ENCODE measurements around the gene GLI3. TPM values are rescaled to one million over a fixed set of nuclear protein-coding genes. Genes with fewer than 3 reads are reported as not detected.

The GLI3 gene
- polyA plus RNA-seq, 1 of the 3 experiments (the other 2 are of a cell fraction), result 0.08 TPM

- no peaks in the 10 kb centered on the region for H3K9me2 ChIP-seq
- no peaks in the 10 kb centered on the region for H3K79me2 ChIP-seq (ENCODE audit: insufficient read depth)
- CTCF ChIA-PET, result interaction anchor here (0.5 to 3.8 kb wide), 18 partner anchors 8 to 844 kb away, joined by 3 to 11 read pairs (median 4); no protein-coding TSS in a partner anchor
- TF ChIP-seq FOXJ3 (CRISPR knock-in tag; IDR thresholded peaks at IDR 0.05) (no peak), EZH2phosphoT487 (IDR thresholded peaks at IDR 0.05; ENCODE audit: borderline replicate concordance, low read depth) (no peak), TAF1 (IDR thresholded peaks at IDR 0.05; ENCODE audit: borderline replicate concordance, low read depth, low read length) (no peak), FOXM1 (IDR thresholded peaks at IDR 0.05; ENCODE audit: low read depth) (no peak), USF1 (IDR thresholded peaks at IDR 0.05; ENCODE audit: borderline replicate concordance, low read depth) (no peak), GABPA (IDR thresholded peaks at IDR 0.05; ENCODE audit: low read depth) (no peak), RAD21 (IDR thresholded peaks at IDR 0.05; ENCODE audit: low read length) (peak; percentile 49; the same call in 1 of the 2 replicates), GATA2 (CRISPR knock-in tag; IDR thresholded peaks at IDR 0.05) (no peak)
- TF ChIP-seq, protein P1, sequence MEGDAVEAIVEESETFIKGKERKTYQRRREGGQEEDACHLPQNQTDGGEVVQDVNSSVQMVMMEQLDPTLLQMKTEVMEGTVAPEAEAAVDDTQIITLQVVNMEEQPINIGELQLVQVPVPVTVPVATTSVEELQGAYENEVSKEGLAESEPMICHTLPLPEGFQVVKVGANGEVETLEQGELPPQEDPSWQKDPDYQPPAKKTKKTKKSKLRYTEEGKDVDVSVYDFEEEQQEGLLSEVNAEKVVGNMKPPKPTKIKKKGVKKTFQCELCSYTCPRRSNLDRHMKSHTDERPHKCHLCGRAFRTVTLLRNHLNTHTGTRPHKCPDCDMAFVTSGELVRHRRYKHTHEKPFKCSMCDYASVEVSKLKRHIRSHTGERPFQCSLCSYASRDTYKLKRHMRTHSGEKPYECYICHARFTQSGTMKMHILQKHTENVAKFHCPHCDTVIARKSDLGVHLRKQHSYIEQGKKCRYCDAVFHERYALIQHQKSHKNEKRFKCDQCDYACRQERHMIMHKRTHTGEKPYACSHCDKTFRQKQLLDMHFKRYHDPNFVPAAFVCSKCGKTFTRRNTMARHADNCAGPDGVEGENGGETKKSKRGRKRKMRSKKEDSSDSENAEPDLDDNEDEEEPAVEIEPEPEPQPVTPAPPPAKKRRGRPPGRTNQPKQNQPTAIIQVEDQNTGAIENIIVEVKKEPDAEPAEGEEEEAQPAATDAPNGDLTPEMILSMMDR (IDR thresholded peaks at IDR 0.05), result peak; percentile 74
- no peaks in the 10 kb centered on the region for H4K20me1 ChIP-seq (ENCODE audit: insufficient read depth)
- H3K36me3 ChIP-seq (replicated peaks in 1 of 2; ENCODE audit: control insufficient read depth in 1 of 2, insufficient read depth in 2 of 2, low read length in 1 of 2), result no peaks in the 10 kb centered on the region
- H2AFZ ChIP-seq (ENCODE audit: low read depth), result no peak overlapping the region
- H3K4me1 ChIP-seq (ENCODE audit: control insufficient read depth in 1 of 2, insufficient read depth in 2 of 2, low read depth in 1 of 2, low read length in 1 of 2), result peaks cover 0 to 7% of the 10 kb centered on the region in 2 experiments; a peak in 2 of 4 replicates
- H3K27ac ChIP-seq (ENCODE audit: low read depth in 2 of 2, low read length in 1 of 2), result no peak overlapping the region
- peak; percentile 38 for DNase-seq
- H3K9ac ChIP-seq, result no peak overlapping the region
- WGBS (ENCODE audit: low lambda C conversion rate), result 12% methylated on average over 9 of the region's 9 CpGs
- POLR2A ChIA-PET, result no interaction called here
- 0 out of 4 replicates have a peak overlapping the region, but pooled peaks of 1 of the 2 experiments have one; percentile 22 for H3K4me3 ChIP-seq (ENCODE audit: low read depth in 2 of 2, low read length in 1 of 2)
- peaks cover 73% of the 10 kb centered on the region for H3K27me3 ChIP-seq (ENCODE audit: insufficient read depth)
- H3K9me3 ChIP-seq, result peaks cover 6% of the 10 kb centered on the region; the same call in 1 of the 2 replicates
- no peak overlapping the region for H3K4me2 ChIP-seq
- H3F3A ChIP-seq (replicated peaks; ENCODE audit: insufficient read depth), result no peaks in the 10 kb centered on the region
These were observed 222.1 kb downstream of the GLI3 start for GRCh38 chr7:42014625-42015618.

DNA sequence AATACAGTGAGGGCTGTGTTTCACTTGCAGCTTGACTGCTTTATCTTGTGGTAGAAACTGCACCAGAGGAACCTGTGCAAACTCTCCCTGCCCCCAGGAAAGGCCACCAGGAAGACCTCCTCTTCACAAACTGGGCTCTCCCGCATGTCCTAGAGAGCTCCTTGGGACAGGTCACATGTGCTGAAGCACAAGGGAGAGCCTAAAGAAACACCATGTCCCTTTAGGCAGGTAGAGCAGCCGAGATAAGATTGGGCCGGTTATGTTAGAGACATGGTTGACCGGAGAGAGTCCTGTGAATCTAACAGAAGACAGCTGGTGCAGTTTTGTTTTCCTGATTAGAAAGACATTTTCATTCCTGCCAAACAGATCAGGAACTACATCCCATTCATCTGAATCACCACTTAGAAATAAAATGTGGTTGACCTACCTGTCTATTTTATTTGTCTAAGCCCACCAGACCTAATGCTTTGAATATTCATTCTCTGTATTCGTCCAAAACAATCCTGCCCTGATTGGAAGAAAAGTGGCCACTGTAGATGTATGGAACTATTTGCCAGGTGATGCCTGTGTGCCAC lies 224.1 kb downstream of the GLI3 start:
- DNase-seq, result no peak
- Histone ChIP-seq H3K4me3 (ENCODE audit: low read depth in 2 of 2, low read length in 1 of 2) (no peak overlapping the region), H3K9me2 (no peaks in the 10 kb centered on the region), H2AFZ (ENCODE audit: low read depth) (no peak overlapping the region), H3K27me3 (ENCODE audit: insufficient read depth) (peaks cover 72% of the 10 kb centered on the region), H3F3A (replicated peaks; ENCODE audit: insufficient read depth) (no peaks in the 10 kb centered on the region), H3K9me3 (peaks cover 6% of the 10 kb centered on the region; the same call in 1 of the 2 replicates), H3K9ac (no peak overlapping the region), H3K4me1 (ENCODE audit: control insufficient read depth in 1 of 2, insufficient read depth in 2 of 2, low read depth in 1 of 2, low read length in 1 of 2) (peaks cover 0 to 6% of the 10 kb centered on the region in 2 experiments; a peak in 1 of 4 replicates), H3K36me3 (replicated peaks in 1 of 2; ENCODE audit: control insufficient read depth in 1 of 2, insufficient read depth in 2 of 2, low read length in 1 of 2) (no peaks in the 10 kb centered on the region), H3K79me2 (ENCODE audit: insufficient read depth) (no peaks in the 10 kb centered on the region), H3K27ac (ENCODE audit: low read depth in 2 of 2, low read length in 1 of 2) (no peak overlapping the region), H4K20me1 (ENCODE audit: insufficient read depth) (no peaks in the 10 kb centered on the region), H3K4me2 (no peak overlapping the region)
- 3% methylated on average over 5 of the region's 5 CpGs for WGBS (ENCODE audit: low lambda C conversion rate)
- POLR2A ChIA-PET, result no interaction called here
- CTCF ChIA-PET, result interaction anchor here (2.3 to 3.8 kb wide), 2 partner anchors 17 to 70 kb away, joined by 5 to 11 read pairs; no protein-coding TSS in a partner anchor
- TF ChIP-seq ELF1 (IDR thresholded peaks at IDR 0.05) (no peak), FOXM1 (IDR thresholded peaks at IDR 0.05; ENCODE audit: low read depth) (no peak), NFIC (IDR thresholded peaks at IDR 0.05; ENCODE audit: borderline replicate concordance) (no peak), CHD2 (IDR thresholded peaks at IDR 0.05; ENCODE audit: low read length, partially characterized antibody) (no peak), FOXJ3 (CRISPR knock-in tag; IDR thresholded peaks at IDR 0.05) (no peak), GABPA (IDR thresholded peaks at IDR 0.05; ENCODE audit: low read depth) (no peak), TCF12 (IDR thresholded peaks at IDR 0.05) (no peak), JUND (IDR thresholded peaks at IDR 0.05) (no peak), EZH2phosphoT487 (IDR thresholded peaks at IDR 0.05; ENCODE audit: borderline replicate concordance, low read depth) (no peak)
- TF ChIP-seq, protein P2, sequence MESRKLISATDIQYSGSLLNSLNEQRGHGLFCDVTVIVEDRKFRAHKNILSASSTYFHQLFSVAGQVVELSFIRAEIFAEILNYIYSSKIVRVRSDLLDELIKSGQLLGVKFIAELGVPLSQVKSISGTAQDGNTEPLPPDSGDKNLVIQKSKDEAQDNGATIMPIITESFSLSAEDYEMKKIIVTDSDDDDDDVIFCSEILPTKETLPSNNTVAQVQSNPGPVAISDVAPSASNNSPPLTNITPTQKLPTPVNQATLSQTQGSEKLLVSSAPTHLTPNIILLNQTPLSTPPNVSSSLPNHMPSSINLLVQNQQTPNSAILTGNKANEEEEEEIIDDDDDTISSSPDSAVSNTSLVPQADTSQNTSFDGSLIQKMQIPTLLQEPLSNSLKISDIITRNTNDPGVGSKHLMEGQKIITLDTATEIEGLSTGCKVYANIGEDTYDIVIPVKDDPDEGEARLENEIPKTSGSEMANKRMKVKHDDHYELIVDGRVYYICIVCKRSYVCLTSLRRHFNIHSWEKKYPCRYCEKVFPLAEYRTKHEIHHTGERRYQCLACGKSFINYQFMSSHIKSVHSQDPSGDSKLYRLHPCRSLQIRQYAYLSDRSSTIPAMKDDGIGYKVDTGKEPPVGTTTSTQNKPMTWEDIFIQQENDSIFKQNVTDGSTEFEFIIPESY (IDR thresholded peaks at IDR 0.05; ENCODE audit: borderline replicate concordance, low read depth), result no peak
- TF ChIP-seq, protein P3, sequence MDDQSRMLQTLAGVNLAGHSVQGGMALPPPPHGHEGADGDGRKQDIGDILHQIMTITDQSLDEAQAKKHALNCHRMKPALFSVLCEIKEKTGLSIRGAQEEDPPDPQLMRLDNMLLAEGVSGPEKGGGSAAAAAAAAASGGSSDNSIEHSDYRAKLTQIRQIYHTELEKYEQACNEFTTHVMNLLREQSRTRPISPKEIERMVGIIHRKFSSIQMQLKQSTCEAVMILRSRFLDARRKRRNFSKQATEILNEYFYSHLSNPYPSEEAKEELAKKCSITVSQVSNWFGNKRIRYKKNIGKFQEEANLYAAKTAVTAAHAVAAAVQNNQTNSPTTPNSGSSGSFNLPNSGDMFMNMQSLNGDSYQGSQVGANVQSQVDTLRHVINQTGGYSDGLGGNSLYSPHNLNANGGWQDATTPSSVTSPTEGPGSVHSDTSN (IDR thresholded peaks at IDR 0.05), result no peak
- TF ChIP-seq, protein P1 (IDR thresholded peaks at IDR 0.05), result no peak

Data from SK-N-SH (cell line).